ENCODE data around the gene PAK4. TPM values are rescaled to one million over a fixed set of nuclear protein-coding genes. Genes with fewer than 3 reads are reported as not detected.
A peak's percentile ranks its signal among the peaks of the same experiment; 100 is the strongest.

The PAK4 gene
- total RNA-seq, 2 experiments from 2014 or later, result 15.3 to 18.2 TPM

GRCh38 chr19:39156326-39157230 lies 31.0 kb downstream of the PAK4 start:
- H3K27ac Mint-ChIP-seq, result no peak overlapping the region
- CTCF ChIA-PET, result no interaction called here
- H3K36me3 Mint-ChIP-seq (ENCODE audit: low read depth), result no peaks in the 10 kb centered on the region
- POLR2A ChIA-PET, result no interaction called here
- no peaks in the 10 kb centered on the region for H3K9me3 Mint-ChIP-seq (ENCODE audit: insufficient read depth)
- no peak for DNase-seq
- H3K4me1 Mint-ChIP-seq (ENCODE audit: low read depth), result peaks cover 34% of the 10 kb centered on the region
- H3K27me3 Mint-ChIP-seq (ENCODE audit: low read depth), result no peaks in the 10 kb centered on the region
- ATAC-seq, result no peak
- H3K4me3 Mint-ChIP-seq, result no peak overlapping the region

GRCh38 chr19:39157275-39157996 lies 31.9 kb downstream of the PAK4 start:
- no peak for DNase-seq
- no peaks in the 10 kb centered on the region for H3K27me3 Mint-ChIP-seq (ENCODE audit: low read depth)
- no peak for ATAC-seq
- CTCF ChIA-PET, result no interaction called here
- H3K4me1 Mint-ChIP-seq (ENCODE audit: low read depth), result peaks cover 34% of the 10 kb centered on the region
- H3K9me3 Mint-ChIP-seq (ENCODE audit: insufficient read depth), result no peaks in the 10 kb centered on the region
- no peak overlapping the region for H3K27ac Mint-ChIP-seq
- no peaks in the 10 kb centered on the region for H3K36me3 Mint-ChIP-seq (ENCODE audit: low read depth)
- POLR2A ChIA-PET, result no interaction called here
- no peak overlapping the region for H3K4me3 Mint-ChIP-seq

- Mint-ChIP-seq H3K4me1 (ENCODE audit: low read depth) (peaks cover 39% of the 10 kb centered on the region), H3K27ac (no peak overlapping the region), H3K27me3 (ENCODE audit: low read depth) (no peaks in the 10 kb centered on the region), H3K4me3 (no peak overlapping the region), H3K36me3 (ENCODE audit: low read depth) (no peaks in the 10 kb centered on the region), H3K9me3 (ENCODE audit: insufficient read depth) (no peaks in the 10 kb centered on the region)
- no peak for DNase-seq
- ChIA-PET CTCF (no interaction called here), POLR2A (no interaction called here)
- no peak for ATAC-seq
These were observed 32.4 kb downstream of the PAK4 start for GRCh38 chr19:39157997-39158389.

- CTCF ChIA-PET, result no interaction called here
- no peaks in the 10 kb centered on the region for H3K27me3 Mint-ChIP-seq (ENCODE audit: low read depth)
- ATAC-seq, result no peak
- POLR2A ChIA-PET, result no interaction called here
- peaks cover 39% of the 10 kb centered on the region for H3K4me1 Mint-ChIP-seq (ENCODE audit: low read depth)
- no peaks in the 10 kb centered on the region for H3K9me3 Mint-ChIP-seq (ENCODE audit: insufficient read depth)
- no peak for DNase-seq
- H3K4me3 Mint-ChIP-seq, result no peak overlapping the region
- H3K36me3 Mint-ChIP-seq (ENCODE audit: low read depth), result no peaks in the 10 kb centered on the region
- no peak overlapping the region for H3K27ac Mint-ChIP-seq
These were observed 33.2 kb downstream of the PAK4 start for GRCh38 chr19:39158646-39159260.

GRCh38 chr19:39160523-39160861 lies 34.9 kb downstream of the PAK4 start:
- ChIA-PET CTCF (no interaction called here), POLR2A (no interaction called here)
- no peak overlapping the region for H3K4me3 Mint-ChIP-seq
- ATAC-seq, result no peak
- no peaks in the 10 kb centered on the region for H3K27me3 Mint-ChIP-seq (ENCODE audit: low read depth)
- H3K36me3 Mint-ChIP-seq (ENCODE audit: low read depth), result no peaks in the 10 kb centered on the region
- no peak for DNase-seq
- H3K9me3 Mint-ChIP-seq (ENCODE audit: insufficient read depth), result no peaks in the 10 kb centered on the region
- no peak overlapping the region for H3K27ac Mint-ChIP-seq
- H3K4me1 Mint-ChIP-seq (ENCODE audit: low read depth), result peaks cover 25% of the 10 kb centered on the region

GRCh38 chr19:39160889-39161672 lies 35.5 kb downstream of the PAK4 start:
- no peak overlapping the region for H3K27ac Mint-ChIP-seq
- ATAC-seq, result no peak
- no peak overlapping the region for H3K4me3 Mint-ChIP-seq
- DNase-seq, result no peak
- H3K36me3 Mint-ChIP-seq (ENCODE audit: low read depth), result no peaks in the 10 kb centered on the region
- H3K4me1 Mint-ChIP-seq (ENCODE audit: low read depth), result peaks cover 21% of the 10 kb centered on the region
- H3K9me3 Mint-ChIP-seq (ENCODE audit: insufficient read depth), result no peaks in the 10 kb centered on the region
- H3K27me3 Mint-ChIP-seq (ENCODE audit: low read depth), result no peaks in the 10 kb centered on the region
- ChIA-PET POLR2A (no interaction called here), CTCF (no interaction called here)

GRCh38 chr19:39162441-39163043 lies 37.0 kb downstream of the PAK4 start:
- H3K27me3 Mint-ChIP-seq (ENCODE audit: low read depth), result no peaks in the 10 kb centered on the region
- H3K4me3 Mint-ChIP-seq, result no peak overlapping the region
- H3K4me1 Mint-ChIP-seq (ENCODE audit: low read depth), result peaks cover 11% of the 10 kb centered on the region
- no peak overlapping the region for H3K27ac Mint-ChIP-seq
- H3K36me3 Mint-ChIP-seq (ENCODE audit: low read depth), result no peaks in the 10 kb centered on the region
- ATAC-seq (no peak), DNase-seq (no peak)
- ChIA-PET CTCF (no interaction called here), POLR2A (interaction anchor here (0.8 kb wide), 1 partner anchor 26 kb away, joined by 3 read pairs; no protein-coding TSS in a partner anchor)
- H3K9me3 Mint-ChIP-seq (ENCODE audit: insufficient read depth), result no peaks in the 10 kb centered on the region

- Mint-ChIP-seq H3K4me1 (ENCODE audit: low read depth) (peaks cover 11% of the 10 kb centered on the region), H3K36me3 (ENCODE audit: low read depth) (no peaks in the 10 kb centered on the region), H3K9me3 (ENCODE audit: insufficient read depth) (no peaks in the 10 kb centered on the region), H3K4me3 (no peak overlapping the region), H3K27ac (peak overlapping the region; percentile 61), H3K27me3 (ENCODE audit: low read depth) (no peaks in the 10 kb centered on the region)
- no peak for ATAC-seq
- ChIA-PET CTCF (no interaction called here), POLR2A (no interaction called here)
- DNase-seq, result no peak
These were observed 38.0 kb downstream of the PAK4 start for GRCh38 chr19:39163621-39164020.

- no peak overlapping the region for H3K27ac Mint-ChIP-seq
- ChIA-PET POLR2A (no interaction called here), CTCF (no interaction called here)
- no peaks in the 10 kb centered on the region for H3K36me3 Mint-ChIP-seq (ENCODE audit: low read depth)
- no peaks in the 10 kb centered on the region for H3K27me3 Mint-ChIP-seq (ENCODE audit: low read depth)
- no peak for ATAC-seq
- H3K4me1 Mint-ChIP-seq (ENCODE audit: low read depth), result peaks cover 11% of the 10 kb centered on the region
- H3K9me3 Mint-ChIP-seq (ENCODE audit: insufficient read depth), result no peaks in the 10 kb centered on the region
- DNase-seq, result no peak
- no peak overlapping the region for H3K4me3 Mint-ChIP-seq
These were observed 38.7 kb downstream of the PAK4 start for GRCh38 chr19:39164289-39164688.

GRCh38 chr19:39165857-39166256 lies 40.3 kb downstream of the PAK4 start:
- Mint-ChIP-seq H3K36me3 (ENCODE audit: low read depth) (no peaks in the 10 kb centered on the region), H3K9me3 (ENCODE audit: insufficient read depth) (no peaks in the 10 kb centered on the region), H3K4me1 (ENCODE audit: low read depth) (peaks cover 5% of the 10 kb centered on the region), H3K27ac (no peak overlapping the region), H3K4me3 (no peak overlapping the region), H3K27me3 (ENCODE audit: low read depth) (no peaks in the 10 kb centered on the region)
- ATAC-seq, result no peak
- ChIA-PET CTCF (no interaction called here), POLR2A (no interaction called here)
- DNase-seq, result no peak

- H3K9me3 Mint-ChIP-seq (ENCODE audit: insufficient read depth), result no peaks in the 10 kb centered on the region
- ATAC-seq (no peak), DNase-seq (no peak)
- H3K4me3 Mint-ChIP-seq, result no peak overlapping the region
- H3K27me3 Mint-ChIP-seq (ENCODE audit: low read depth), result no peaks in the 10 kb centered on the region
- H3K27ac Mint-ChIP-seq, result no peak overlapping the region
- peaks cover 5% of the 10 kb centered on the region for H3K4me1 Mint-ChIP-seq (ENCODE audit: low read depth)
- ChIA-PET CTCF (no interaction called here), POLR2A (no interaction called here)
- H3K36me3 Mint-ChIP-seq (ENCODE audit: low read depth), result no peaks in the 10 kb centered on the region
These were observed 41.2 kb downstream of the PAK4 start for GRCh38 chr19:39166571-39167391.
